Measurements from ENCODE around the gene RGS18. TPM values are rescaled to one million over a fixed set of nuclear protein-coding genes. Genes with fewer than 3 reads are reported as not detected.

RGS18 gene
- total and polyA plus RNA-seq, 2 of the 4 experiments (the other 2 are of a cell fraction), result 0.09 to 0.18 TPM

GRCh38 chr1:192167911-192168700 is 9.8 kb downstream of the RGS18 start:
- H4K8ac ChIP-seq (ENCODE audit: low read depth in 2 of 2, low read length in 2 of 2), result no peak overlapping the region
- no peaks in the 10 kb centered on the region for H4K20me1 ChIP-seq (ENCODE audit: insufficient read depth, low read length)
- no peak overlapping the region for H3K4me3 ChIP-seq (ENCODE audit: insufficient read depth, low read depth, low read length)
- H3K4ac ChIP-seq (ENCODE audit: low read depth, low read length), result no peak overlapping the region
- H3K9me3 ChIP-seq (ENCODE audit: control insufficient read depth, insufficient read depth, low read length), result no peaks in the 10 kb centered on the region
- H3K79me1 ChIP-seq (ENCODE audit: low read depth in 1 of 2, low read length in 2 of 2), result no peaks in the 10 kb centered on the region
- CTCF ChIA-PET, result no interaction called here
- H3K9ac ChIP-seq (ENCODE audit: low read depth, low read length), result no peak overlapping the region
- H3K9me1 ChIP-seq (ENCODE audit: insufficient read depth, low read length), result peaks cover 4% of the 10 kb centered on the region
- H2BK15ac ChIP-seq (ENCODE audit: low read depth, low read length), result no peak overlapping the region; the same call in 2 of the 3 replicates
- no peak overlapping the region for H4K91ac ChIP-seq (ENCODE audit: insufficient read depth, low read depth, low read length)
- ATAC-seq (ENCODE audit: low read depth) (no peak; the same call in 1 of the 2 replicates), DNase-seq (peak; percentile 49)
- intact Hi-C loops (cut with micrococcal nuclease) (no loop called here), dilution Hi-C loops (cut with HindIII; ENCODE audit: low sequenced_read_pairs, unreplicated experiment) (no loop called here), in situ Hi-C loops (cut with MboI; ENCODE audit: low sequenced_read_pairs) (no loop called here)
- H3K27ac ChIP-seq (ENCODE audit: insufficient read depth, low read length), result no peak overlapping the region
- no peaks in the 10 kb centered on the region for H3K27me3 ChIP-seq (ENCODE audit: control insufficient read depth, insufficient read depth, low read length)
- 0 out of 2 replicates have a peak overlapping the region, but pooled peaks have one; percentile 33 for H3K18ac ChIP-seq (ENCODE audit: low read depth, low read length)
- H3K36me3 ChIP-seq (ENCODE audit: control insufficient read depth, insufficient read depth, low read length), result no peaks in the 10 kb centered on the region
- H2BK20ac ChIP-seq (ENCODE audit: low read depth, low read length), result no peak overlapping the region
- H3K4me2 ChIP-seq (ENCODE audit: low read depth, low read length), result peak overlapping the region; percentile 8; the same call in 1 of the 2 replicates
- POLR2A ChIA-PET (ENCODE audit: unreplicated experiment), result no interaction called here
- no peak overlapping the region for H2AFZ ChIP-seq (replicated peaks; ENCODE audit: low read length, poor library complexity)
- no peak overlapping the region; the same call in 1 of the 2 replicates for H4K5ac ChIP-seq (ENCODE audit: low read depth, low read length)
- peaks cover 2% of the 10 kb centered on the region; the same call in 1 of the 2 replicates for H3K4me1 ChIP-seq (ENCODE audit: control insufficient read depth, insufficient read depth, low read length)
- BruUV-seq (replicated peaks), result no TSS peak
- H2AK5ac ChIP-seq (ENCODE audit: low read depth, low read length), result no peak overlapping the region
- H2BK5ac ChIP-seq (ENCODE audit: low read depth, low read length, poor library complexity, severe bottlenecking), result peak overlapping the region; percentile 24
- no peak overlapping the region for H3K56ac ChIP-seq (ENCODE audit: extremely low read depth, insufficient read depth, low read length)
- no peak overlapping the region for H2BK120ac ChIP-seq (ENCODE audit: low read depth, low read length)
- WGBS, 2 experiments (ENCODE audit: extremely low coverage in 2 of 2, insufficient read length in 1 of 2), result no CpG with 5 or more reads among the region's 3 CpGs
- 0 out of 2 replicates have a peak overlapping the region, but pooled peaks have one; percentile 8 for H3K14ac ChIP-seq (replicated peaks; ENCODE audit: low read depth, low read length)
- no peak overlapping the region for H3K23ac ChIP-seq (ENCODE audit: low read depth, low read length)
- no peak overlapping the region for H2AK9ac ChIP-seq (replicated peaks; ENCODE audit: low read depth, low read length, poor library complexity)
- no peak for TF ChIP-seq RFX5 (IDR thresholded peaks at IDR 0.05; ENCODE audit: low read depth, low read length)
- no peak for TF ChIP-seq FOS (IDR thresholded peaks at IDR 0.05; ENCODE audit: low read depth, low read length)
- no peak for TF ChIP-seq CHD1 (IDR thresholded peaks at IDR 0.05; ENCODE audit: low read depth, low read length)
- TF ChIP-seq MAFK (IDR thresholded peaks at IDR 0.05; ENCODE audit: low read depth, low read length), result no peak
- no peak for TF ChIP-seq SMC3 (IDR thresholded peaks at IDR 0.05; ENCODE audit: low read depth, low read length)
- no peak for TF ChIP-seq BHLHE40 (IDR thresholded peaks at IDR 0.05; ENCODE audit: low read depth, low read length)
- no peak for TF ChIP-seq MAZ (IDR thresholded peaks at IDR 0.05; ENCODE audit: borderline replicate concordance, low read depth, low read length)
- TF ChIP-seq RAD21 (IDR thresholded peaks at IDR 0.05; ENCODE audit: low read length), result no peak
- no peak for TF ChIP-seq MXI1 (IDR thresholded peaks at IDR 0.05; ENCODE audit: borderline replicate concordance, low read depth, low read length)
- TF ChIP-seq CTCF (conservative IDR thresholded peaks at IDR 0.05; ENCODE audit: low read depth, low read length), result no peak
- TF ChIP-seq CEBPB (IDR thresholded peaks at IDR 0.05; ENCODE audit: low read depth, low read length), result no peak
- no peak for TF ChIP-seq ELK1 (IDR thresholded peaks at IDR 0.05; ENCODE audit: borderline replicate concordance, low read depth, low read length)
- TF ChIP-seq POLR2A (IDR thresholded peaks at IDR 0.05; ENCODE audit: low read depth, low read length), result no peak
- TF ChIP-seq RCOR1 (IDR thresholded peaks at IDR 0.05; ENCODE audit: insufficient replicate concordance, low read length), result no peak
- no peak for TF ChIP-seq USF2 (IDR thresholded peaks at IDR 0.05; ENCODE audit: low read depth, low read length)

All from IMR-90 (cell line).